Esophagus mucosa (tissue), 1 donor: ENCODE measurements around the gene FLRT1. TPM values are rescaled to one million over a fixed set of nuclear protein-coding genes. Genes with fewer than 3 reads are reported as not detected.

ENCODE experiments used
- ATAC-seq: fragments of 200-7000 bp; cut with Tn5 transposase; one replicate; pipeline ENCODE4 v1.9.1; 2020
- total RNA-seq: library from RNA; stranded (reverse); gene quantifications from one replicate; pipeline ENCODE4 v1.2.4, GENCODE V29; 2023
- donor health status: DM: yes; HTN: yes; CAD: no.

The FLRT1 gene
- total RNA-seq, 1 donor from 2014 or later: not detected

GRCh38 chr11:64068705-64069400, 33.1 kb downstream of the FLRT1 start:
- no peak for ATAC-seq

GRCh38 chr11:64069401-64070313, 33.9 kb downstream of the FLRT1 start:
- no peak for ATAC-seq

GRCh38 chr11:64070314-64070681, 34.6 kb downstream of the FLRT1 start:
- ATAC-seq: no peak

- no peak for ATAC-seq
Measured at GRCh38 chr11:64071849-64072248, 36.1 kb downstream of the FLRT1 start.

GRCh38 chr11:64072403-64072802, 36.7 kb downstream of the FLRT1 start:
- ATAC-seq: no peak

- ATAC-seq: no peak
Measured at GRCh38 chr11:64072871-64073270, 37.1 kb downstream of the FLRT1 start.

GRCh38 chr11:64073542-64073941, 37.8 kb downstream of the FLRT1 start:
- no peak for ATAC-seq

GRCh38 chr11:64074239-64074638, 38.5 kb downstream of the FLRT1 start:
- ATAC-seq: peak; percentile 56

GRCh38 chr11:64076758-64077157, 41.0 kb downstream of the FLRT1 start:
- ATAC-seq: no peak

- no peak for ATAC-seq
Measured at GRCh38 chr11:64077607-64078006, 41.9 kb downstream of the FLRT1 start.

- no peak for ATAC-seq
Measured at GRCh38 chr11:64078284-64078683, 42.6 kb downstream of the FLRT1 start.

GRCh38 chr11:64078905-64079304, 43.2 kb downstream of the FLRT1 start:
- ATAC-seq: no peak

GRCh38 chr11:64080390-64080789, 44.7 kb downstream of the FLRT1 start:
- no peak for ATAC-seq

GRCh38 chr11:64081745-64082442, 46.2 kb downstream of the FLRT1 start:
- no peak for ATAC-seq

- ATAC-seq: no peak
Measured at GRCh38 chr11:64083398-64084080, 47.8 kb downstream of the FLRT1 start.

GRCh38 chr11:64084146-64084950, 48.6 kb downstream of the FLRT1 start:
- no peak for ATAC-seq

- ATAC-seq: no peak
Measured at GRCh38 chr11:64084951-64085710, 49.4 kb downstream of the FLRT1 start.
